Duodenal mucosa (tissue), 2 donors: ENCODE data around the gene IFT122.
A peak's percentile ranks its signal among the peaks of the same experiment; 100 is the strongest.
"Not testable (repeated sequence)": the region's sequence is repeated elsewhere in the genome, so short reads cannot be mapped to it uniquely, and the experiment has no call there.

ENCODE experiments used
- H3K27ac ChIP-seq: one replicate; pipeline ENCODE4 v1.7.0; 2013; ENCODE audit warnings: low read depth, low read length
- H3K27me3 ChIP-seq, 2 donors: one replicate each; pipeline ENCODE4 v1.7.0; 2013; ENCODE audit warnings: low read length in 2 of 2, control low read depth in 1 of 2; ENCODE audit not compliant: insufficient read depth in 2 of 2, control insufficient read depth in 1 of 2
- H3K36me3 ChIP-seq, 2 donors: one replicate each; pipeline ENCODE4 v1.7.0; 2013; ENCODE audit warnings: low read length in 2 of 2, control low read depth in 1 of 2; ENCODE audit not compliant: insufficient read depth in 2 of 2, control insufficient read depth in 1 of 2
- H3K4me1 ChIP-seq, 2 donors: one replicate each; pipeline ENCODE4 v1.7.0; 2013; ENCODE audit warnings: low read length in 2 of 2, control low read depth in 1 of 2; ENCODE audit not compliant: insufficient read depth in 2 of 2, control insufficient read depth in 1 of 2
- H3K4me3 ChIP-seq, 2 donors: one replicate each; pipeline ENCODE4 v1.7.0; 2013; ENCODE audit warnings: low read length in 2 of 2, low read depth in 1 of 2
- H3K9ac ChIP-seq, 2 donors: one replicate each; pipeline ENCODE4 v1.7.0; 2013; ENCODE audit warnings: low read length in 2 of 2, low read depth in 1 of 2
- H3K9me3 ChIP-seq, 2 donors: one replicate each; pipeline ENCODE4 v1.7.0; 2013; ENCODE audit warnings: low read length in 2 of 2, control low read depth in 1 of 2; ENCODE audit not compliant: control insufficient read depth in 1 of 2

Gene IFT122

GRCh38 chr3:129439817-129440617, at the start of gene IFT122, which contains the start of gene MBD4:
Gene IFT122 (plus strand): TSS chr3:129440224. CDS start chr3:129440331, 107 bp downstream.
Gene MBD4 (minus strand): TSS chr3:129439948. CDS start chr3:129439833, 115 bp downstream.
- H3K9ac ChIP-seq = peak within 1 kb of the TSS; percentile 94 to 99
- peak within 1 kb of the TSS; percentile 93 for H3K27ac ChIP-seq
- no peaks in the 10 kb centered on the region for H3K9me3 ChIP-seq
- H3K4me1 ChIP-seq = peaks cover 16 to 33% of the 10 kb centered on the region in 2 donors
- peaks cover 0 to 6% of the 10 kb centered on the region in 2 donors for H3K36me3 ChIP-seq
- H3K4me3 ChIP-seq = peak within 1 kb of the TSS; percentile 97 to 99
- H3K27me3 ChIP-seq = no peaks in the 10 kb centered on the region

GRCh38 chr3:129391583-129391982, 48.4 kb upstream of the IFT122 start:
- H3K9ac ChIP-seq, H3K27me3 ChIP-seq, H3K27ac ChIP-seq, H3K4me3 ChIP-seq, H3K4me1 ChIP-seq, H3K9me3 ChIP-seq: not testable (repeated sequence)
- H3K36me3 ChIP-seq = peaks cover 11 to 62% of the 10 kb centered on the region in 2 donors

GRCh38 chr3:129392106-129392887, 47.7 kb upstream of the IFT122 start:
- H3K36me3 ChIP-seq = peaks cover 11 to 56% of the 10 kb centered on the region in 2 donors
- H3K27me3 ChIP-seq, H3K4me1 ChIP-seq, H3K4me3 ChIP-seq, H3K27ac ChIP-seq, H3K9ac ChIP-seq, H3K9me3 ChIP-seq: not testable (repeated sequence)

GRCh38 chr3:129393271-129393670, 46.8 kb upstream of the IFT122 start:
- Histone ChIP-seq H3K4me3 (no peak overlapping the region), H3K27me3 (no peaks in the 10 kb centered on the region), H3K9ac (no peak overlapping the region), H3K36me3 (peaks cover 8 to 48% of the 10 kb centered on the region in 2 donors), H3K4me1 (peaks cover 10 to 12% of the 10 kb centered on the region in 2 donors), H3K27ac (no peak overlapping the region), H3K9me3 (no peaks in the 10 kb centered on the region)

GRCh38 chr3:129393760-129394564, 46.1 kb upstream of the IFT122 start:
- not testable (repeated sequence) for H3K9ac ChIP-seq, H3K27ac ChIP-seq, H3K27me3 ChIP-seq, H3K9me3 ChIP-seq, H3K4me3 ChIP-seq
- Histone ChIP-seq H3K36me3 (peaks cover 8 to 48% of the 10 kb centered on the region in 2 donors), H3K4me1 (peaks cover 12 to 18% of the 10 kb centered on the region in 2 donors)

- peak overlapping the region; percentile 90 to 97 for H3K4me3 ChIP-seq
- no peaks in the 10 kb centered on the region for H3K9me3 ChIP-seq
- peaks cover 2 to 10% of the 10 kb centered on the region in 2 donors for H3K36me3 ChIP-seq
- no peaks in the 10 kb centered on the region for H3K27me3 ChIP-seq
- H3K4me1 ChIP-seq = peaks cover 12 to 23% of the 10 kb centered on the region in 2 donors
- no peak overlapping the region for H3K27ac ChIP-seq
- H3K9ac ChIP-seq = peak overlapping the region; percentile 72 to 86
Observed at GRCh38 chr3:129398803-129399144, 41.2 kb upstream of the IFT122 start.

GRCh38 chr3:129399145-129399894, 40.7 kb upstream of the IFT122 start:
- peaks cover 12 to 23% of the 10 kb centered on the region in 2 donors for H3K4me1 ChIP-seq
- H3K27ac ChIP-seq = peak overlapping the region; percentile 86
- no peaks in the 10 kb centered on the region for H3K27me3 ChIP-seq
- H3K9ac ChIP-seq = peak overlapping the region; percentile 72 to 86
- peaks cover 2 to 10% of the 10 kb centered on the region in 2 donors for H3K36me3 ChIP-seq
- H3K9me3 ChIP-seq = no peaks in the 10 kb centered on the region
- H3K4me3 ChIP-seq = peak overlapping the region; percentile 90 to 97

GRCh38 chr3:129399895-129400357, 40.1 kb upstream of the IFT122 start:
- Histone ChIP-seq H3K9me3 (no peaks in the 10 kb centered on the region), H3K27ac (no peak overlapping the region), H3K4me1 (peaks cover 12 to 23% of the 10 kb centered on the region in 2 donors), H3K27me3 (no peaks in the 10 kb centered on the region), H3K36me3 (peaks cover 2 to 10% of the 10 kb centered on the region in 2 donors), H3K4me3 (peak overlapping the region; percentile 90 to 97), H3K9ac (peak overlapping the region; percentile 72 to 86)

GRCh38 chr3:129402210-129402609, 37.8 kb upstream of the IFT122 start:
- Histone ChIP-seq H3K27ac (no peak overlapping the region), H3K27me3 (no peaks in the 10 kb centered on the region), H3K36me3 (no peaks in the 10 kb centered on the region), H3K4me3 (no peak overlapping the region), H3K9ac (no peak overlapping the region), H3K9me3 (no peaks in the 10 kb centered on the region), H3K4me1 (peaks cover 12 to 22% of the 10 kb centered on the region in 2 donors)
